HG03039 (cell line): ENCODE measurements around the gene CTXND1.

Experiments used
- ATAC-seq: cut with Tn5 transposase; IDR thresholded peaks from one replicate; pipeline ENCODE4 v1.9.1; 2021; ENCODE audit warnings: mild to moderate bottlenecking, moderate library complexity; ENCODE audit not compliant: unreplicated experiment

Gene CTXND1

GRCh38 chr15:80259942-80260510 lies 8.0 kb upstream of the CTXND1 start:
- ATAC-seq = no peak

GRCh38 chr15:80251428-80252120 lies 439 bp downstream of the CTXND1 start:
- ATAC-seq = no peak

GRCh38 chr15:80250614-80251427 lies 1.2 kb downstream of the CTXND1 start:
- no peak for ATAC-seq

DNA sequence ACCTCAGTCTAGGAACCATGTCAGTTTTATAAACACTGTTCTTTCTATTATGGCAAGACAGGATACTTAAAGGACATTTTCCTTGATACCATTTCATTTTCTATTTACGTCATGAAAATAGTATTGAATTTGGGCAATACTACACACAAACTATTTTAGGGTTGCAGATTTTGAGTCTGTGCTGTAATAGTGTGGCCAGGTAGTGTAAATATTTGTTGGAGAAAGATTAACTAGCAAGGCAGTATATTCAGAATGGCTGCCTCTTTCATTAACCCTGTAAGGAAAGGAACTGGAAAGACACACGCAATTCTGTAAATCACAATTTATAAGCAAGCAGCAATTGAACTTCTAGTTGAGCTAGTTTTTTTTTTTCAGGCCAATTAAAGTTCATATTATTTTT lies 2.0 kb downstream of the CTXND1 start:
- no peak for ATAC-seq

- no peak for ATAC-seq
These were observed 4.7 kb downstream of the CTXND1 start for GRCh38 chr15:80247320-80247719.

- no peak for ATAC-seq
These were observed 5.6 kb downstream of the CTXND1 start for GRCh38 chr15:80246425-80246894.

DNA sequence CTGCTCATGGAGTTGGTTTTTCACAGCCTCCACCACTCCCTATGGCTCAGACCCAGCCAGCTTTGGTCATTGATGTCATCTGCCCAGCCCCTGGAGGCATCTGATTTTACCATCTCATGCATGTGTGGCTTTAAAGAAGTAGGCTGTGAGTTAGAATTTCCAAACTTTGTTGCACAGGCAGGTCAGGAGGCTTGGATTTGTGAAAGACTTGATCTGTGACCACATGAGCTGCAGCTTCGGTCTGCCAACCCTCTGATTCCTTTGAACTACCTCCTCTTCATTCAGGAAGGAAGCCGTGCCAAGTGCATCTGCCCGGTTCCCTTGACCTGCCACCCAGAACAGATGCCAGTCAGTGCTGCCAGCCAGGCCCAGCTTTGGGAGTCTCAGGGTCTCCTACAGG lies 9.2 kb downstream of the CTXND1 start:
- ATAC-seq = no peak

DNA sequence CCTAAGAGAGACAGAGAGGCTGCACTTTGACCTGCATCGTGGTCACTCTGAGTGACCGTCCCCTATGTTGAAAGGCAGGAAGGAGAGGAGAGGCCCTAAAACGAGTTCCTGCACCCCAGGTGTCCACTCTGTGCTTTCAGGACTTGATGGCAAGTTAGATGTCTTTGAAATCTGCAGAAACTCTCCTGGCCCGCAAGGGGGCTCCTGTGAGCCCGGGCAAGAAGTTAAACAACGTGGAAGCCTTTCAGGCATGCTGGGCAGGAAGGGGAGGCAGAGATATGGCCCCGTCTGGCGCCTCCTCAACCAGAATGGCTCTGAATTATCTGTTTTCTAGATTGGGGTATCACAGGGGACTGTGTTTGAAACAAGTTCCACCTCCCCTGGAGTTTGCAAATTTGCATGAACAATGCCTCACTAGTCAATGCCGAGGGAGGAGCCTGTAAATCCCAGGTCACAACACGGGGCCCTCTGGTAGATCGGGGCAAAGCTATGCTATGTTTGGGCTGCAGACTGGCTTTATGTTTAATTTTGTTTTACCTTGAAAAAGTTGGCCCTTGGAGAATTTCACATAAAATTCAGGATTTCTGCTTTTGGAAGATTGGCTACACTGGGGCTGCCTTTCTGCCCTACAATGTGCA lies 9.8 kb downstream of the CTXND1 start:
- no peak for ATAC-seq

DNA sequence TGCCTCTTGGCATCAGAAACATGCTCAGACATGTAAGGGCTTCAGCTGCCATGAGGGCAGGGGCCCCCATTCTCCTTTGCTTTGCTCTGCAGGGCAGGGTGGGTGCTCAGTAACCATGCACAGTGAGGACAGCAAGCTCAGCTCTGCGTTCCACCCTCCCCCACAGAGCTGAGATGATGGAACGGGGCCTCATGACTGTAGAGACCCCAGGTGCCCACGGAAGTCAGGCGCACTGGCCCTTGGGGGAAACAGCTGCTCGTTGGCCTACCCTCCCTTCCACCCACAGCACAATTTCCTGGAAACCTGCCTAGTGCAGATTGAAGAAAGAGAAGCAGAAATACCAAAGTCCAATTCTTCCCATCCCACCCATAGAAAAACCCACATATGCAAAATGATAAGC lies 10.5 kb downstream of the CTXND1 start:
- ATAC-seq = no peak

- no peak for ATAC-seq
These were observed 11.7 kb downstream of the CTXND1 start for GRCh38 chr15:80240276-80240675.

GRCh38 chr15:80234883-80235282 lies 17.1 kb downstream of the CTXND1 start:
- ATAC-seq = no peak

DNA sequence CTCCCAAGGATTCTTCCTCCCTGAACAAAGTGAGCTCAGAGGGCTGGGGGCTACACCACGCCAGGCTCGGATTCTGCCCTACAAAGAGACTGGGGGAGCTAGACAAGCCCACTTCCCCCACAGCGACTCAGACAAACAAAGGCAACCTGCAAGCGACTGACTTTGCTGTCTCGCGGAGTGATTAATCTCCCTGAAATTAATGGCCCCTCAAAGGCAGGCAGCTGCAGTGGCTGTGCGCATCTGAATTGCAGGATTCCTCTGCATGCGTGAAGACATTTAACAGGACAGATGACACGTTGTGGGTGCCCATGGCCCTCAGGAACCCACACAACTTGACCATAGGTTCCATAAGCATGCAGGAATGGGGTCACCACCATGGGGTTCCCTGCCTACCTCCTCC lies 18.4 kb downstream of the CTXND1 start:
- no peak for ATAC-seq

DNA sequence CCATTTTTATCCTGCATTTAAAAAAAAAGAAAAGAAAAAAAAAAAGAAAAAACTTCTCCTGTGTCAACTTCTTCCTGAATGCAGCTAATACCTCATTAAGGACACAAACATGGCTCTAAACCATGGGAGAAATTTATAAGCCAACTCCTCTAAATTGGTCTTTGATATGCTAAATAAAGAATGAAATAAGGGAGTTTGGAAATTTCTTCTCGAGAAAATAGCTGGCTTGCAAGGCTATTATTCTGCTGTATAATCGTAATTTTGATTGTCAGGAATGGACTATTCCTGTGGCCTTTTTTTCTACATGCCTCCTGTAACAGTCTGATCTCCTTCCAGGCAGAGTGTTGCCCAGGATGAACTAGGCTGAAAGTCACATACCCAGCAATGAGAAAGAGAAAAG lies 20.6 kb downstream of the CTXND1 start:
- ATAC-seq = no peak

GRCh38 chr15:80228959-80229610 lies 22.9 kb downstream of the CTXND1 start:
- no peak for ATAC-seq

- no peak for ATAC-seq
These were observed 32.1 kb downstream of the CTXND1 start for GRCh38 chr15:80219955-80220354.

DNA sequence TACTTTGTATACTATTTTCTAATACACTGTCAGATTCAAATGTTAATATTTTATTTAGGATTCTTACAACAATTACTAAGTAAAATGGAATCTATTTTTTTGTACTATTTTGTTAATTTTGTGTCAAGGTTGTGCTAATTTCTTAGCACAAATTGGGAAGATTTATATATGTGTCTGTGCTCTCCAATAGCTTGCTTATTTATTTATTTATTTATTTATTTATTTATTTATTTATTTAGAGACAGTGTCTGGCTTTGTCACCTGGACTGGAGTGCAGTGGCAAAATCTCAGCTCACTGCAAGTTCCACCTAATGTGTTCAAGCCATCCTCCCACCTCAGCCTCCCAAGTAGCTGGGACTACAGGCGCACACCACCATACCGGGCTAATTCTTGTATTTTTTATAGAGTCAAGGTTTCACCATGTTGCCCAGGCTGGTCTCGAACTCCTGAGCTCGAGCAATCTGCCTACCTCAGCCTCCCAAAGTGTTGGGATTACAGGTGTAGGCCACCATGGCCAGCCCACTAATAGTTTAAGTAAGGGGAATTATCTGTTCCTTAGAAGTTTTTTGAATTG lies 34.6 kb downstream of the CTXND1 start:
- no peak for ATAC-seq

DNA sequence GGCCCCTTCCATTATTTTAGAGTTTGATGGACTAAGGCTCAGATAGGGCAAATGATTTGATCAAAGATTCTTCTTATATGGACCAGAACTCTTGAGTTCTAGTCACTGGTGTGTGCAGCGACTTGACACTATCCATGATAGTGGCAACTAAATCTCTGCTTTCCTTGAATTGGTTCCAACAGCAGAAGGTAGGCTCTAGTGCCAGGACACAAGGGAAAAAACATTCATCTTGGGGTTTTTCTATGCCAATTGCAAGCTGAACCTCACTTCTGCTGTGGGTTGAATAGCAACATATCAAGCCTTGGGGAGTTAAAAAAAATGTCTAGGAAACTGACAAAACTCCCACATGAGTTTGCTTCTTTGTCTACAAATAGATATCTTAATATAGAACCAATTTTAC lies 35.1 kb downstream of the CTXND1 start:
- no peak for ATAC-seq

DNA sequence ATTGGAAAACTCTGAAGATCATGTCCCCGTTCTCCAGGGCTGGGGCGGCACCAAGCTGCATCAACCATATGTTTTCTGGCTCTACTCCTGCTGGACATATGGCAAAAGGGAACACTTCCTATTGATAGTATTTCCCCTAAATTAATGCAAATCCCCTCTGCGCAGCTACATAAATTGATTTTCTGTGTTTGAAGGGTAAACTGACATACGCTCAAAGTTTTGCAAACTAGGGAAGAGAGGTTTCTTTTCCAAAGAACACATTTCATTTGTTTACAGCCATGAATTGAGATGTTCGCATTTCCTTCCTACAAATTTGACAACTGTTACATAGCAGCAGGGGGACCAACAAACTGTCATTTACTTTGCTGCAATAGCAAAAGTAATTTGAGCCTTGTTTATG lies 35.9 kb downstream of the CTXND1 start:
- ATAC-seq = no peak

DNA sequence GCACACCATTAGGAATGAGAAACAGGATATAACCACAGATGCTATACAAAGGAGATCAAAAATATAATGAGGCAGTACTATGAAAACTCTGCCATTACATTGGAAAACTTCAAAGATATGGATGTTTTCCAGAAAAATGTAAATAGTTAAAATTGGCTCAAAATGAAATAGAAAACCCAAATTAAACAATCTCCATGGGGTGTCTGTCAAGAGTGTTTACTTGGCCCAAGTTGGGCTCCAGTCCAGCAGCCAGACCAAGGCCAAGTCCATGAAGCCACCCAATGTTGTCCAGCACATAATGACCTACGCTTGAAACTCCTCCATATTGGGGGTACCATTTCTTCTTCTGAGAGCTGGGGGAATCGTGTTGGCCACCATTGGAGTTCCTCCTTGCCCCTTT lies 37.1 kb downstream of the CTXND1 start:
- no peak for ATAC-seq

DNA sequence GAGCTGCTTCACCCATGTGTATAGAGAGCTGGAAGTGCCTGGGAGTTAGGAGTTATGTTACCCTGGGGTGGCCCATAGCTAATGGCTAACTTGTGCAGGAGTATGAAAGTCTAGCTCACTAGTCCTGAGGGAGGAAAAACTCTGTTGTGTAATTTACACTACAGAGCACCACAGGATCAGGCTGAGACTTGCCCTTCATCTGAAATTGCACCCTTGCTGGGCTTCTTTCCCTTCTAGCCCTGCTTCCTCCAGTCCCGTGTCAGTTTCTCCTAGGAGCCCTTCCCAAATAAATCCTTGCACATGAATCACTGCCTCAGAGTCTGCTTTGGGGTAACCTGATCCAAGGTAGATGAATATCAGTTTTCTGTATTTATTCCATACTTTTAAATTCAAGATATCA lies 40.0 kb downstream of the CTXND1 start:
- no peak for ATAC-seq
